Measurements from ENCODE around the gene AFG1L.
"Not testable (repeated sequence)": the region's sequence is repeated elsewhere in the genome, so short reads cannot be mapped to it uniquely, and the experiment has no call there.

AFG1L gene

GRCh38 chr6:108526739-108527174, 231.9 kb downstream of the AFG1L start:
- peak; percentile 55 for DNase-seq (ENCODE audit: low read depth)
- no peak overlapping the region for H3K4me3 ChIP-seq (ENCODE audit: low read length)
- peak; percentile 82 for TF ChIP-seq CTCF (IDR thresholded peaks at IDR 0.05; ENCODE audit: insufficient read depth, low read depth, low read length, missing control alignments)

DNA sequence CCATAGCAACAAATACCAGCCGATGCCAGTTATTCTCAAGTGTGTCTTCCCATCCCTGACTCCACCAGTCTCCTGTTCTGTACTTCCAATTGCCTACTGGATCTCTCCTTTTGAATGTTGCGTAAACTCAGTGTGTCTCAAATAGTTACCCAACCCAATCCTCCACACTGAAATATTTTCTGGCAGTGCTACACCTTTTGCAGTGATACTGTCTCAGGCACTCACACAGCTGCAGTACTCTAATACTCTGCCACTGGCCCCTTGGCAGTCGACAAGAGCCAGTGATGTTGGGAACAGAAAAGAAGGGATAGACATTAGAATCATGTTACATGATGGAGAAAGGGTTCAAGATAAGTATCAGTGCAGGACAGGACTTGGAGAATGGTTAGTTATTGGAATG, 234.0 kb downstream of the AFG1L start:
- no peak for DNase-seq (ENCODE audit: low read depth)
- no peak for TF ChIP-seq CTCF (IDR thresholded peaks at IDR 0.05; ENCODE audit: insufficient read depth, low read depth, low read length, missing control alignments)
- H3K4me3 ChIP-seq (ENCODE audit: low read length), result no peak overlapping the region

- TF ChIP-seq CTCF (IDR thresholded peaks at IDR 0.05; ENCODE audit: insufficient read depth, low read depth, low read length, missing control alignments), result peak; percentile 12
- DNase-seq (ENCODE audit: low read depth), result no peak
- no peak overlapping the region for H3K4me3 ChIP-seq (ENCODE audit: low read length)
Observed at GRCh38 chr6:108531332-108531731, 236.5 kb downstream of the AFG1L start.

GRCh38 chr6:108535114-108535742, 240.4 kb downstream of the AFG1L start:
- H3K4me3 ChIP-seq (ENCODE audit: low read length), result no peak overlapping the region
- no peak for TF ChIP-seq CTCF (IDR thresholded peaks at IDR 0.05; ENCODE audit: insufficient read depth, low read depth, low read length, missing control alignments)
- no peak for DNase-seq (ENCODE audit: low read depth)

- DNase-seq (ENCODE audit: low read depth); H3K4me3 ChIP-seq (ENCODE audit: low read length): not testable (repeated sequence)
Observed at GRCh38 chr6:108535920-108536535, 241.2 kb downstream of the AFG1L start.

DNA sequence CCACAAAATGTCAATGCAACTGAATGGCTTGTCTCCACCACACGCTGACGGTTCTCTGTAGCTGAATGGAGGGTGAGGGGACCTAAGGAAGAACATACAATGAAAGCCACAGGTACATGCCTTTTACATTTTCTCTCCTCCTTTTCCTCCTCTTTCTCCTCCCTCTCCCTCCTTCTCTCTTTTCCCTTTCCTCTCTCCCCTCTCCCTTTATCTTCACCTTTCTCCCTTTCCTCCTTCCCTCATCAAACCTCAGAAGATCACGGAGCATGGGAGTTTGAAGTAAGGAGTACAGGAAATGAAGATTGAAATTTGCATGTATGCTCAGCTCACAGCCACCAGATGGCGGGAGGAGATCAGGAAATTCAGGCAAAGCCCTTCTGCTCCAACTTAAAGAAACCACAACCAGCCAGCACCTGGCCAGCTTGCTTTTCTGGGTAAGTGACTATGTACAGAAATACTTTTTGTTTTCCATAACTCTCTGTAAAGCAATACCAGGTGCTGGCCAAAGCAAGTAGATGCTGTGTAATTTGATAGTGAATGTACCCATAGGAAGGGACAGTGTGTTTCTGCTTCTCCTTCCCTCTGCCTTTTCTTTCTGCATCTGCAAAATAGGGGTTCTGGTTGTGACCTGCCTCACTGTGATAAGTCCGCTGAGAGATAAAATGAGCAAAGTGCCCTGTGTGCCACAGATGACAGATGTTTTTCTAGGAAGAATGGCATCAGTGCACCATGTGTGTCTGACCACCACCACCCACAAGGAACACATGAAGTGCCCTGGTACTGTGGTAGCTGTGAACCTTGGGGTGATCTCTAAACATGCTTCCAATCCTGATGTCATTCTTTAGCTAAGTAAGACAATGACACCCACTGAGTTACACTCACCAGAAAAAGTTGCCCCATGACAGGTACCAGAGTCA, 247.2 kb downstream of the AFG1L start:
- TF ChIP-seq CTCF (IDR thresholded peaks at IDR 0.05; ENCODE audit: insufficient read depth, low read depth, low read length, missing control alignments), result peak; percentile 86
- DNase-seq (ENCODE audit: low read depth), result peak; percentile 85
- no peak overlapping the region for H3K4me3 ChIP-seq (ENCODE audit: low read length)

Data from epithelial cell of esophagus (primary cell).